ENCODE results near the gene GPR157.

DNA sequence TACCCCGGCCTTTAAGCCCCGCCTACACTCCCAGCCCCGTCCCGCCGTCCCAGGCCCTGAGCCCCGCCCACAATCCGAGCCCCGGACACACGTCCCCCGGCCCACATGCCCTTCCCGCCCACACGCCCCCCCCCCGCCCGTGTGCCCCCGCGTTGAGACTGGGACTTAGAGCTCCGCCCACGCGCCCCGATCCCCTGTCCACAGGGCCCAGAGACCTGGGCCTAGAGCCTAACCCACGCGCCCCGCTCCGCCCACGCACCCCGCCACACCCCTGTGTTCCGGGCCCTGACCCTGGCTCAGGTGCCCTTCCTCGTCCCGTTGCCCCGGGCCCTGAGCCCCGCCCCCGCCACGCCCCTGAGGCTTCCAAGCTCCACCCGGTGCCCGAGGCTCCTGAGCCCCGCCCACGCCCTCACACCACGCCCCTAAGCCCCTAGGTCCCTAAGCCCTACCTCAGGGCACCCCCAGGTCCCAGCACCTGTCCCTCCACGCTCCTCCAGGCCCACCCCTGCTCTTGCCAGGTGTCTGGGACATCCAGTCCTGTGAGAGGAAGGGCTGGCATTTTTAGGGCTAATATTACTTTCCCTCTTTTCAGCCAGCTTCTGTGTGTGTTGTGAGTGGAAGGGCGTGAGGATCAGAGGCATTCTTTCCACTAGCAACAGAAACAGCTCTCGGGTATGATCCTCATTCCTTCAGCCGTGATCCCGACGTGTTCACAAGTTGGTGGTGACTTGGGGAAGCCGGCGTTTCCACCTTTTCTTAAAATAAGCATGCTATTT is 552 bp upstream of the GPR157 start:
- TF ChIP-seq, protein P1, sequence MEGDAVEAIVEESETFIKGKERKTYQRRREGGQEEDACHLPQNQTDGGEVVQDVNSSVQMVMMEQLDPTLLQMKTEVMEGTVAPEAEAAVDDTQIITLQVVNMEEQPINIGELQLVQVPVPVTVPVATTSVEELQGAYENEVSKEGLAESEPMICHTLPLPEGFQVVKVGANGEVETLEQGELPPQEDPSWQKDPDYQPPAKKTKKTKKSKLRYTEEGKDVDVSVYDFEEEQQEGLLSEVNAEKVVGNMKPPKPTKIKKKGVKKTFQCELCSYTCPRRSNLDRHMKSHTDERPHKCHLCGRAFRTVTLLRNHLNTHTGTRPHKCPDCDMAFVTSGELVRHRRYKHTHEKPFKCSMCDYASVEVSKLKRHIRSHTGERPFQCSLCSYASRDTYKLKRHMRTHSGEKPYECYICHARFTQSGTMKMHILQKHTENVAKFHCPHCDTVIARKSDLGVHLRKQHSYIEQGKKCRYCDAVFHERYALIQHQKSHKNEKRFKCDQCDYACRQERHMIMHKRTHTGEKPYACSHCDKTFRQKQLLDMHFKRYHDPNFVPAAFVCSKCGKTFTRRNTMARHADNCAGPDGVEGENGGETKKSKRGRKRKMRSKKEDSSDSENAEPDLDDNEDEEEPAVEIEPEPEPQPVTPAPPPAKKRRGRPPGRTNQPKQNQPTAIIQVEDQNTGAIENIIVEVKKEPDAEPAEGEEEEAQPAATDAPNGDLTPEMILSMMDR (conservative IDR thresholded peaks at IDR 0.05; ENCODE audit: low read length): no peak
- no peak for TF ChIP-seq EZH2phosphoT487 (IDR thresholded peaks at IDR 0.05; ENCODE audit: borderline replicate concordance, low read depth, low read length)
